HAP-1 (cell line): Measurements from ENCODE around the gene ANKRD13A.
"Not testable (repeated sequence)": the region's sequence is repeated elsewhere in the genome, so short reads cannot be mapped to it uniquely, and the experiment has no call there.

ENCODE experiments used
- DNase-seq, 2 experiments: peaks; one replicate each; pipeline ENCODE4 v3.0.0-alpha.2; 2016 to 2020; ENCODE audit warnings: low spot score in 2 of 2
- H3K27me3 ChIP-seq: fragments of 250-450 bp; sonication (Bioruptor Pico); 2 replicates; pipeline ENCODE4 v1.5.1; 2020; ENCODE audit warnings: low read depth, mild to moderate bottlenecking, moderate library complexity
- H3K36me3 ChIP-seq: fragments of 250-450 bp; sonication (Bioruptor Pico); replicated peaks from 2 replicates; pipeline ENCODE4 v1.5.1; 2020; ENCODE audit warnings: mild to moderate bottlenecking
- H3K4me1 ChIP-seq: fragments of 250-450 bp; sonication (Bioruptor Pico); 2 replicates; pipeline ENCODE4 v1.5.1; 2020; ENCODE audit warnings: mild to moderate bottlenecking
- H3K4me3 ChIP-seq: fragments of 250-450 bp; sonication (Bioruptor Pico); 2 replicates; pipeline ENCODE4 v1.5.1; 2020; ENCODE audit warnings: mild to moderate bottlenecking, moderate library complexity
- H3K9me3 ChIP-seq: fragments of 250-450 bp; sonication (Bioruptor Pico); 2 replicates; pipeline ENCODE4 v1.5.1; 2020; ENCODE audit warnings: mild to moderate bottlenecking, moderate library complexity
- in situ Hi-C: fragments of 300-500 bp; cut with MboI; formaldehyde crosslinking; loops from 3 replicates; pipeline ENCODE4 v1.14.3; 2020; ENCODE audit warnings: low sequenced_read_pairs, inconsistent platforms, mixed read lengths

ANKRD13A gene

DNA sequence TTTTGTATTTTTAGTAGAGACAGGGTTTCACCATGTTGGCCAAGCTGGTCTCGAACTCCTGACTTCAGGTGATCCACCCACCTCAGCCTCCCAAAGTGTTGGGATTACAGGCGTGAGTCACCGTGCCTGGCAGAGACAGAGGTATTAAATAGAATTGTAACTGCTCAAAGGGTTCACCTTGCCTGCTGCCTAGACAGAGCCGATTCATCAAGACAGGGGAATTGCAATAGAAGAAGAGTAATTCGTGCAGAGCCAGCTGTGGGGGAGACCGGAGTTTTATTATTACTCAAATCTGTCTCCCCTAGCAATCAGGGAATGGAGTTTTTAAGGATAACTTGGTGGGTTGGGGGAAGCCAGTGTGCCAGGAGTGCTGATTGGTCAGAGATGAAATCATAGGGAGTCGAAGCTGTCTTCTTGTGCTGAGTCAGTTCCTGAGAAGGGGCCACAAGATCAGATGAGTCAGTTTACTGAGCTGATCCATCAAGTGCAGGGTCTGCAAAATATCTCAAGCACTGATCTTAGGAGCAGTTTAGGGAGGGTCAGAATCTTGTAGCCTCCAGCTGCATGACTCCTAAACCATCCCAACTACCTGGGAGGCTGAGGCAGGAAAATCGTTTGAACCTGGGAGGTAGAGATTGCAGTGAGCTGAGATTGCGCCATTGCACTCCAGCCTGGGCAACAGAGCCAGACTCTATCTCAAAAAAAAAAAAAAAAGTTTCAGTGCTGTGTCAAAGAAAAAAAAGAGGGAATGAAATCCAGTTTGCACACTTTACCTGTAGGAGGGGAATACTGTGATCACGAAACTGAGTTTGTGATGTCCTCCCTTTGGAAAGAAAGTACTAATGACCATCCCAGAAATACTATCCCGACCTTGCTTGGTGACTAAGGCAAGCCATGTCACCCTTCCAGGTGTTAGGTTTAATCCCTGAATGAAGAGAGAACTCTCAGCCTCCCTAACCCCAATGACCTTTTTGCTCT lies 56.4 kb downstream of the ANKRD13A start:
- H3K4me1 ChIP-seq, in situ Hi-C loops, H3K4me3 ChIP-seq, H3K9me3 ChIP-seq, DNase-seq, H3K27me3 ChIP-seq, H3K36me3 ChIP-seq: not testable (repeated sequence)

DNA sequence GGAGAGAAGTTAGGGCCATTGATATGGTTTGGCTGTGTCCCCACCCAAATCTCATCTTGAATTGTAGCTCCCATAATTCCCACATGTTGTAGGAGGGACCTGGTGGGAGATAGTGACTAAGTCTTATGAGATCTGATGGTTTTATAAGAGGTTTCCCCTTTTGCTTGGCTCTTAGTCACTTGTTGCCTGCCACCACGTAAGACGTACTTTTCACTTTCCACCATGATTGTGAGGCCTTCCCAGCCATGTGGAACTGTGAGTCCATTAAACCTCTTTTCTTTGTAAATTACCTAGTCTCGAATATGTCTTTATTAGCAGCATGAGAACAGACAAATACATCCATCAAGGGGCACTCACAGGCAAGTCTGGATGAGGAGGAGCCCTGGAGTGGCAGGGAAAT lies 57.4 kb downstream of the ANKRD13A start:
- H3K27me3 ChIP-seq, DNase-seq, H3K4me3 ChIP-seq, H3K9me3 ChIP-seq, H3K36me3 ChIP-seq, in situ Hi-C loops, H3K4me1 ChIP-seq: not testable (repeated sequence)

DNA sequence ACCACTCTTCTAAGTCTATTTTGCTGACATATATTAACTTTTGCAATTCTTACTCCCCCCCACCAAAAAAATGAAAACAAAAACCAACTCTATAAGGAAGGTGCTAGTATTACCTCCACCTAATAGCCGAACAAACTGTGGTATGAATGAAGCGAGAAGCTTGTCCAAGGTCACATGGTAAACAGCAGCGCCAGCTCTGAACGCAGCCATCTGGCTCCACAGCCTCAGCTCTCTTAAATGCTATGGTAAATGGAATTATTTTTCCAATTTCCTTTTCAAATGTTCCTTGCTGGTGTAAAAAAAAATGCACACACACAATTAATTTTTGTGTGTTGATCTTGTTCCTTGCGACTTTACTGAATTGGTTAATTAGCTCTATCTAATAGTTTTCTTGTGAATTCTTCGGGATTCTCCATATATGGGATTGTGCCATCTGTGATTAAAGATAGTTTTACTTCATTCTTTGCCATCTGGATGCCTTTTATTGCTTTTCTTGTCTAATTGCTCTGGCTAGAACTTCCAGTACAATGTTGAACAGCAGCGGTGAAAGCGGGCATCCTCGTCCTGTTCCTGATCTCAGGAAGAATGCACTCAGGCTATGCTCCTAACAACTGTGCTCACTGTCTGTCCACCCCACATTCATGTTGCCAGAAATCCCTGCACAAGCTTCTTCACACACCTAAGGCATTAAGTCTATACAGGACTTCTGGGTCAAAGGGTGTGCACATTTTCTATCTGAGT lies 59.8 kb downstream of the ANKRD13A start:
- Histone ChIP-seq H3K4me3 (no peak overlapping the region), H3K9me3 (no peaks in the 10 kb centered on the region), H3K36me3 (no peaks in the 10 kb centered on the region), H3K27me3 (no peaks in the 10 kb centered on the region; the same call in 1 of the 2 replicates), H3K4me1 (0 out of 2 replicates have a peak, but pooled peaks cover 2% of the 10 kb centered on the region)
- no peak for DNase-seq
- in situ Hi-C loops = no loop called here

DNA sequence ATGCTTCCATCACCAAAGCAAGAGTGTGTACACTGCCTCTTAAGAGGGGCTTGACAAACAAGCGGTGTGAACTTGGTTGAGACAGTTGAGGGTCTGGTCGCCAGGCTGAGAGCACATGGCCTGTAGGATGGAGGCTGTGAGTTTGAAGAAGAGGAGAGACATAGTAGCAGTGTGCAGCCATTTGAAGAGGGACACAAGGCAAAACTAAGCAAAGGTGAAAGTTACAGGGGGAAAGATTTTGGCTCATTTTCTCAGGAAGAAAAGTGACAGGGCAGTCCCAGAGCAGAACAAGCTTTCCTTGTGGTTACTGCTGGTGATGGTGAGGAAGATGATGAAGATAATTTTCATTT lies 60.4 kb downstream of the ANKRD13A start:
- Histone ChIP-seq H3K9me3 (no peaks in the 10 kb centered on the region), H3K4me3 (no peak overlapping the region), H3K27me3 (no peaks in the 10 kb centered on the region; the same call in 1 of the 2 replicates), H3K36me3 (no peaks in the 10 kb centered on the region), H3K4me1 (0 out of 2 replicates have a peak, but pooled peaks cover 2% of the 10 kb centered on the region)
- in situ Hi-C loops = no loop called here
- DNase-seq = no peak

DNA sequence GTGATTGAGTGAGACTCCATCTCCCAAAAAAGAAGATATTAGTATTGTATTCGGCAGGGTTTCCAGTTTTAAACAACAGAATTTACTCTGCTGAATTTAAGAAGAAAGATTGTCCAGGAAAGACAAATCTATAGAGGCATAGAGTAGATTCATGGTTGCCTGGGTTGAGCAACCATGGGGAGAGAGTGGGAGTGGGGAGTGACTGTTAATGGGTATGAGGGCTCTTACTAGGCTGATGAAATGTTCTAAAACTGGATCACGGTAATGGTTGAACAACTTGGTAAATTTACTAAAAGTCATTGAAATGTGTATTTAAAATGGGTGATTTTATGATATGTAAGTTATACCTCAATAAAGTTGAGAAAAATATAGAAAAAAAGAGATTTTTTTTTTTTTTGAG lies 63.0 kb downstream of the ANKRD13A start:
- in situ Hi-C loops = no loop called here
- Histone ChIP-seq H3K4me1 (0 out of 2 replicates have a peak, but pooled peaks cover 2% of the 10 kb centered on the region), H3K27me3 (no peaks in the 10 kb centered on the region; the same call in 1 of the 2 replicates), H3K4me3 (no peak overlapping the region), H3K36me3 (no peaks in the 10 kb centered on the region), H3K9me3 (no peaks in the 10 kb centered on the region)
- DNase-seq = no peak

DNA sequence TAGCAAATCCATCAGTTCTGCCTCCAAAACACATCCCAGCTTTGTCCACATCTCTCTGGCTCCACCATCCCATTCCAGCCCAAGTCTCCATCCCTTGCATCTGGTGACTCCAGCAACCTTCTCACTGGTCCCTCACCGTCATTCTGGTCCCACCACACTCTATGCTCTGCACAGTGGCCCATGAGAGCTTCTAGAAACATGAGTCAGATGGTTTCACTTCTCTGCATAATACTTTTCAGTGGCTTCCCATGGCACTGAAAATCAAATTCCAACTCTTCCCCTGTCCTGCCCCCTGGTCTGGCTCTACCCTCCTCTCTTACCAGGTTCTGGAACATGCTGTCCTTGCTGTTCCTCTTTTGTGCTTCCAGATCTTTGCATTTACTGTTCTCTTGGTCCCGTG lies 66.3 kb downstream of the ANKRD13A start:
- Histone ChIP-seq H3K4me1 (no peaks in the 10 kb centered on the region), H3K27me3 (no peaks in the 10 kb centered on the region), H3K4me3 (no peak overlapping the region), H3K36me3 (no peaks in the 10 kb centered on the region), H3K9me3 (no peaks in the 10 kb centered on the region)
- DNase-seq = no peak
- in situ Hi-C loops = no loop called here

DNA sequence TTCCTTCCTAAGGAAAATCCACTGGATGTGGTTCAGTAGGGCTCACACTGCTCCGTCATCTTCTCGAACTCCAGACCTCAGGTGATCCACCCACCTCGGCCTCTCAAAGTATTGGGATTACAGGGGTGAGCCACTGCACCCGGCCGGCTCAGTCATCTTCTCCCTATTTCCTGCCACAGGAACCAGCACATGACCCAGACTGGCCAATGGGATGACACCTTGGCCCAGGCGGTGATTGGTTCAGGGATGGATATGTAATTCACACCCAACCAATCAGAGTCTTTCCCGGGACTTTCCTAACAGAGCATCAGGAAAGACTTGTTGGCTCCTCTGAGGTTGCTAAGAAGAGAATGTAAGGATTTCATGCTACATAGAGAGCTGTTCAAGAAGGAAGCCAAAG lies 68.3 kb downstream of the ANKRD13A start:
- Histone ChIP-seq H3K9me3 (no peaks in the 10 kb centered on the region), H3K4me1 (no peaks in the 10 kb centered on the region), H3K36me3 (no peaks in the 10 kb centered on the region), H3K27me3 (no peaks in the 10 kb centered on the region), H3K4me3 (no peak overlapping the region)
- DNase-seq = no peak
- in situ Hi-C loops = no loop called here

DNA sequence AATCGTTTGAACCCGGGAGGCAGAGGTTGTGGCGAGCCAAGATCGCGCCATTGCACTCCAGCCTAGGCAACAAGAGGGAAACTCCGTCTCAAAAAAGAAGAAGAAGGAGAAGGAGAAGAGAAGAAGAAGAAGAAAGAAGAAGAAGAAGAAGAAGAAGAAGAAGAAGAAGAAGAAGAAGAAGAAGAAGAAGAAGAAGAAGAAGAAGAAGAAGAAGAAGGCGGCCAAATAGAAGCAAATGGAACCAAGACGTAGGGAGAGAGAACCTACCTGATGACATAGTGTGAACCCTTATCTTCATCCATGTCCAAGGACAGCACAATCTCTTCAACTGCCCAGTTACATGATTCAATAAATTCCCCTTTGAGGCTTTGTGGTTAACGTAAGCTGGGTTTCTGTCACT lies 68.9 kb downstream of the ANKRD13A start:
- H3K27me3 ChIP-seq, H3K4me3 ChIP-seq, H3K36me3 ChIP-seq, DNase-seq, H3K4me1 ChIP-seq, H3K9me3 ChIP-seq, in situ Hi-C loops: not testable (repeated sequence)

DNA sequence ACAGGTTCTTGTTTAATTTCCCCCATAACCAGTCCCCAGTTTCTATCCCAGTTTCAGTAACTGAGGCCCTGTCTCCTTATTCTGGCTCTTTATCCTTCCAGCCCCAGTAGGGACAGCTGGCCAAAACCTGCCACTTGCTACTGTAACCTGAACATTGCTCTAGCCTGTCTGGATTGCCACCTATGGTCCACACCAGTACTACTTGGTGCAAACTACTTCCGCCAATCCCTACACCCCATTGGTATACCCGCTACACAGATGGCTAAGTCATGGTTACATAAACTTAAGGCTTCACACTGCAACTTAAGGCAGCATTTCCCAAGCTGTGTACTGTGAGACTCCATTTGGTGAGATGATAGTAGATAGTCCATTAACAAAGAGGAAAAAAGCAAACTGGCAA lies 69.4 kb downstream of the ANKRD13A start:
- H3K4me1 ChIP-seq = no peaks in the 10 kb centered on the region
- DNase-seq = no peak
- no peak overlapping the region for H3K4me3 ChIP-seq
- no peaks in the 10 kb centered on the region; the same call in 1 of the 2 replicates for H3K27me3 ChIP-seq
- H3K36me3 ChIP-seq = no peaks in the 10 kb centered on the region
- in situ Hi-C loops = no loop called here
- H3K9me3 ChIP-seq = no peaks in the 10 kb centered on the region

DNA sequence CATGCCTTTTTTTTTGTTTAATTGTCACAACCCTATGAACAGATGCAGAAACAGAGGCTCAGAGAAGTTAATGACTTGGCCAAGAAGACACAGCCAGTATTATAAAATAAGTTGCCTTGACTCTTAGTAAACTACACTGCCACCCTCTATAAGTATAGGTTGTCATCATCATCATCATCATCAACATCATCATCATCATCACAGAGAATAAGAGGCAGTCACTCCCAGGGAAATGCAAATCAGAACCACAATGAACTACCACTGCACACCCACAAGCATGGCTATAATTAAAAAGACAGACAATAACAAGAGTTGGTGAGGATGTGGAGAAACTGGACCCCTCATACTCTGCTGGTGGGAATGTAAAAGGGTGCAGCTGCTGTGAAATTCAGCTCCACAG lies 72.3 kb downstream of the ANKRD13A start:
- Histone ChIP-seq H3K36me3 (no peaks in the 10 kb centered on the region), H3K4me1 (no peaks in the 10 kb centered on the region), H3K4me3 (no peak overlapping the region), H3K9me3 (no peaks in the 10 kb centered on the region), H3K27me3 (no peaks in the 10 kb centered on the region; the same call in 1 of the 2 replicates)
- in situ Hi-C loops = no loop called here
- DNase-seq = no peak

DNA sequence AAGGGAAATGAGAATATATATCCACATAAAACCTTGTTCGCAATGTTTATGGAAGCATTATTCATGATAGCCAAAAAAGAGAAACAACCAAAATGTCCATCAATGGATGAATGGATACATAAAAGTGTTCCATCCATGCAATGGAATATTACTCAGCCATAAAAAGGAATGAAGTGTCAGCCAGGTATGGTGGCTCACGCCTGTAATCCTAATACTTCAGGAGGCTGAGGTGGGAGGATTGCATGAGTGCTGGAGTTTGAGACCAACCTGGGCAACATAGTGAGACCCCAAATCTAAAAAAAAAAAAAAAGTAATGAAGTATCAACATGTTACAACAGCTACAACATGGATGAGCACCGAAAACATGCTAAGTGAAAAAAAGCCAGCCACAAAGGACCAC lies 72.7 kb downstream of the ANKRD13A start:
- no peak overlapping the region for H3K4me3 ChIP-seq
- in situ Hi-C loops = no loop called here

DNA sequence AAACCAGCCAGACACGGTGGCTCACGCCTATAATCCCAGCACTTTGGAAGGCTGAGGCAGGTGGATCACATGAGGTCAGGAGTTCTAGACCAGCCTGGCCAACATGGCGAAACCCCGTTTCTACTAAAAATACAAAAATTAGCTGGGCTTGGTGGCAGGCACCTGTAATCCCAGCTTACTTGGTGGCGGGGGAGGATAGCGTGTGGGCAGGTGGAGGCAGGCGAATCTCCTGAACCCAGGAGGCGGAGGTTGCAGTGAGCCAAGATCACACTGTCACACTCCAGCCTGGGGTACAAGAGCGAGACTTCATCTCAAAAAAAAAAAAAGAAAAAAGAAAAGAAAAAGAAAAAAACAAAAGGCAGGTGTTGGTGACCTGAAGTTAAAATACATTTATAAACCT lies 73.4 kb downstream of the ANKRD13A start:
- H3K9me3 ChIP-seq, H3K27me3 ChIP-seq, DNase-seq, H3K4me3 ChIP-seq, H3K4me1 ChIP-seq, in situ Hi-C loops, H3K36me3 ChIP-seq: not testable (repeated sequence)

More for the DNA sequence above, 72.7 kb downstream of the ANKRD13A start:
- Histone ChIP-seq H3K4me1 (no peaks in the 10 kb centered on the region), H3K27me3 (no peaks in the 10 kb centered on the region; the same call in 1 of the 2 replicates), H3K36me3 (no peaks in the 10 kb centered on the region), H3K9me3 (no peaks in the 10 kb centered on the region)
- DNase-seq = no peak

DNA sequence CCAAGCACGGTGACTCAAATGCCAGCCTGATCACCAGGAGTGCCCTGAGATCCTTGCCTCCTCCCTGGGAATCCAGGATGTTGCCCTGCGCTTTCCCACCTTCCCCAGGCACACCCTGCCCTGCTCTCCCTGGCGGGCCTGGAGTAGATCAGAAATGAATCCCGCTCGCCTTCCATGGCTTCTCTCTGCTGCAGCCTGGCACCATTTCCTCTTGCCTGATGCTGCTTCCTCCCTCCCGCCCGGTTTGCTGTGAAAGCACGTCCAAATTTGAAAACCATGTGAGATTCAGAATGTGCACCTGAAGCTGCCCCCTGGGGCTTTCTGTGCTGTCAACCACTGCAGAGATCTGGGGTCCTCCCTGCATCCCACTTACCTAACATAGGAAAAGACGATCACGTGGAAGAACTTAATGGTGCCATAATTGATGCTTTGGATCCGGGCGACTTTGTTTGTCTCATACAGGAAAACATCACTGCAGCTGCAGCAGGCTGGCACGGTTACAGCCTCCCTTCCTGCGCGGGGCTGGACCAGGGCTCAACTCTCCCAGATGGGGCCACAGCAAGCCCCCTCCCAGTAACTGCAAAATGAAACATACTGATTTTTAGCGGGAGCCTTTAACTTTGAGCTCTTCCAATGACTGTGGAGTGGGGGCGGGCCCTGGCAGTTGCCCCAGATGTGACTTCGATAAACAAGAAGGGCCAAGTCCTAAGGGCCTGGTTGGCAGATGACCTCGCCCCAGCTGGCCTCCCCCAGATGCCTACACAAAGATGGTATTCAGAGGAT lies 74.0 kb downstream of the ANKRD13A start:
- no peak overlapping the region for H3K4me3 ChIP-seq
- in situ Hi-C loops = no loop called here
- H3K9me3 ChIP-seq = no peaks in the 10 kb centered on the region
- H3K4me1 ChIP-seq = no peaks in the 10 kb centered on the region
- no peaks in the 10 kb centered on the region for H3K36me3 ChIP-seq
- no peaks in the 10 kb centered on the region; the same call in 1 of the 2 replicates for H3K27me3 ChIP-seq
- no peak for DNase-seq
